Prostate gland (tissue), 2 donors: ENCODE data around the gene ESPN.

ENCODE experiments used
- POLR2A ChIP-seq: fragments of 450-650 bp; IDR thresholded peaks from one replicate; pipeline ENCODE4 v1.6.1; 2016; ENCODE audit warnings: antibody characterized with exemption, mild to moderate bottlenecking
- POLR2AphosphoS5 ChIP-seq: sonication (generic); formaldehyde crosslinking; IDR thresholded peaks from one replicate; pipeline ENCODE4 v1.6.1; 2017; ENCODE audit warnings: antibody characterized with exemption
- TF ChIP-seq, protein P1 (sequence below), 4 experiments: fragments of 200-600 bp in 2 of 4; fragments of 450-650 bp in 2 of 4; sonication (generic) in 2 of 4; IDR thresholded peaks; 1 replicate in 3 of 4; 2 replicates in 1 of 4; pipeline ENCODE4 v1.5.1; 2016 to 2019; ENCODE audit warnings: antibody characterized with exemption in 4 of 4, mild to moderate bottlenecking in 2 of 4, moderate library complexity in 2 of 4

DNA sequence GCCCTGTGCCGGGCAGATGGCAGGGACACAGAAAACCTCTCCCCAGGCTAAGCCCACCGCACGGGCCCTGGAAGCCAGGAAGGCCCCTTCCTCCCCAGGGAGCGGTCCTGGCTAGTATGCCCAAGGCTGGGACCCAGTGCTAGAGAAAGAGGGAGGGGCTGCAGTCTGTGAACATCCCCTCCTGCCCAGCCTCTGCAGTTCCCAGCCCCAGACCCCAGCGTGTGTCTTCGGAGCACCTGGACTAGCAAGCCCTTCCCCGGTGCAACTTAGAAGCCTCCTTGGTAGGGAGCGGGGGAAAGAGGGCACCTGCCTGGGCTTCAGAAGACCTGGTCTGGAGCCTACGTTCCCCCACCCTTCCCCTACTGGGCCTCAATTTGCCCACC lies 64.8 kb downstream of the ESPN start:
- TF ChIP-seq, protein P1, sequence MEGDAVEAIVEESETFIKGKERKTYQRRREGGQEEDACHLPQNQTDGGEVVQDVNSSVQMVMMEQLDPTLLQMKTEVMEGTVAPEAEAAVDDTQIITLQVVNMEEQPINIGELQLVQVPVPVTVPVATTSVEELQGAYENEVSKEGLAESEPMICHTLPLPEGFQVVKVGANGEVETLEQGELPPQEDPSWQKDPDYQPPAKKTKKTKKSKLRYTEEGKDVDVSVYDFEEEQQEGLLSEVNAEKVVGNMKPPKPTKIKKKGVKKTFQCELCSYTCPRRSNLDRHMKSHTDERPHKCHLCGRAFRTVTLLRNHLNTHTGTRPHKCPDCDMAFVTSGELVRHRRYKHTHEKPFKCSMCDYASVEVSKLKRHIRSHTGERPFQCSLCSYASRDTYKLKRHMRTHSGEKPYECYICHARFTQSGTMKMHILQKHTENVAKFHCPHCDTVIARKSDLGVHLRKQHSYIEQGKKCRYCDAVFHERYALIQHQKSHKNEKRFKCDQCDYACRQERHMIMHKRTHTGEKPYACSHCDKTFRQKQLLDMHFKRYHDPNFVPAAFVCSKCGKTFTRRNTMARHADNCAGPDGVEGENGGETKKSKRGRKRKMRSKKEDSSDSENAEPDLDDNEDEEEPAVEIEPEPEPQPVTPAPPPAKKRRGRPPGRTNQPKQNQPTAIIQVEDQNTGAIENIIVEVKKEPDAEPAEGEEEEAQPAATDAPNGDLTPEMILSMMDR (IDR thresholded peaks at IDR 0.05): no peak
- TF ChIP-seq POLR2A (no peak), POLR2AphosphoS5 (no peak)
